GM23338 (cell line): Measurements from ENCODE around the gene GPR142. TPM values are rescaled to one million over a fixed set of nuclear protein-coding genes. Genes with fewer than 3 reads are reported as not detected.

Experiments
- ATAC-seq: fragments of 200-7000 bp; cut with Tn5 transposase; 3 replicates; pipeline ENCODE4 v1.9.1; 2020
- DNase-seq: peaks from one replicate; pipeline ENCODE4 v3.0.0-alpha.2; 2015; ENCODE audit warnings: low spot score
- H2AFZ ChIP-seq: fragments of 200-600 bp; sonication (generic); 2 replicates; pipeline ENCODE4 v1.8.0; 2016; ENCODE audit warnings: antibody characterized with exemption, mild to moderate bottlenecking, moderate library complexity
- H3F3A ChIP-seq: fragments of 200-600 bp; sonication (generic); replicated peaks from 2 replicates; pipeline ENCODE4 v1.8.0; 2017; ENCODE audit warnings: antibody characterized with exemption, mixed run types, low read depth
- H3K27ac ChIP-seq: fragments of 200-600 bp; sonication (generic); 2 replicates; pipeline ENCODE4 v1.6.1; 2016; ENCODE audit warnings: low read depth
- H3K27me3 ChIP-seq: fragments of 200-600 bp; sonication (generic); 2 replicates; pipeline ENCODE4 v1.8.0; 2016; ENCODE audit warnings: mild to moderate bottlenecking, mixed run types, moderate library complexity; ENCODE audit not compliant: insufficient read depth
- H3K36me3 ChIP-seq: fragments of 200-600 bp; sonication (generic); 2 replicates; pipeline ENCODE4 v1.8.0; 2016; ENCODE audit warnings: mild to moderate bottlenecking; ENCODE audit not compliant: insufficient read depth
- H3K4me1 ChIP-seq: fragments of 200-600 bp; sonication (generic); 2 replicates; pipeline ENCODE4 v1.8.0; 2016; ENCODE audit warnings: mild to moderate bottlenecking, moderate library complexity; ENCODE audit not compliant: insufficient read depth
- H3K4me2 ChIP-seq: fragments of 200-600 bp; sonication (generic); 2 replicates; pipeline ENCODE4 v1.7.1; 2017; ENCODE audit warnings: mixed run types
- H3K4me3 ChIP-seq: fragments of 200-600 bp; sonication (generic); 2 replicates; pipeline ENCODE4 v1.6.1; 2016; ENCODE audit warnings: mixed run types
- H3K79me2 ChIP-seq: fragments of 200-600 bp; sonication (generic); replicated peaks from 2 replicates; pipeline ENCODE4 v1.8.0; 2017; ENCODE audit warnings: mild to moderate bottlenecking; ENCODE audit not compliant: insufficient read depth
- H3K9me2 ChIP-seq: fragments of 200-600 bp; sonication (generic); 2 replicates; pipeline ENCODE4 v1.8.0; 2017; ENCODE audit not compliant: insufficient read depth
- H4K20me1 ChIP-seq: fragments of 200-600 bp; sonication (generic); replicated peaks from 2 replicates; pipeline ENCODE4 v1.8.0; 2017; ENCODE audit warnings: mild to moderate bottlenecking; ENCODE audit not compliant: insufficient read depth
- H3K27ac Mint-ChIP-seq: 2 replicates; pipeline ENCODE4 v1.8.0; 2020; ENCODE audit warnings: inconsistent platforms, mild to moderate bottlenecking, moderate library complexity, mixed read lengths
- H3K27me3 Mint-ChIP-seq: 3 replicates; pipeline ENCODE4 v1.8.0; 2022; ENCODE audit warnings: low read depth, mild to moderate bottlenecking, moderate library complexity, mixed read lengths, inconsistent platforms; ENCODE audit not compliant: insufficient read depth, poor library complexity
- H3K36me3 Mint-ChIP-seq: 3 replicates; pipeline ENCODE4 v1.8.0; 2021; ENCODE audit warnings: low read depth, mild to moderate bottlenecking, inconsistent platforms, moderate library complexity, mixed read lengths
- H3K4me1 Mint-ChIP-seq: 3 replicates; pipeline ENCODE4 v1.8.0; 2020; ENCODE audit warnings: mild to moderate bottlenecking, inconsistent platforms, mixed read lengths
- H3K4me3 Mint-ChIP-seq: 3 replicates; pipeline ENCODE4 v1.8.0; 2021; ENCODE audit warnings: moderate library complexity, mild to moderate bottlenecking, inconsistent platforms, mixed read lengths
- H3K9me3 Mint-ChIP-seq: 3 replicates; pipeline ENCODE4 v1.8.0; 2020; ENCODE audit warnings: moderate library complexity, mild to moderate bottlenecking, inconsistent platforms, mixed read lengths
- CREB1 ChIP-seq: fragments of 250-450 bp; sonication (Bioruptor Pico); IDR thresholded peaks from 2 replicates; pipeline ENCODE4 v1.5.0; 2020; ENCODE audit warnings: low read depth, mild to moderate bottlenecking, moderate library complexity
- EZH2 ChIP-seq: fragments of 200-600 bp; sonication (generic); IDR thresholded peaks from one replicate; pipeline ENCODE4 v1.8.0; 2017; ENCODE audit warnings: antibody characterized with exemption, mild to moderate bottlenecking, low read depth; ENCODE audit not compliant: unreplicated experiment
- EZH2phosphoT487 ChIP-seq: fragments of 200-600 bp; sonication (generic); IDR thresholded peaks from one replicate; pipeline ENCODE4 v1.8.1; 2018; ENCODE audit warnings: antibody characterized with exemption; ENCODE audit not compliant: unreplicated experiment
- JUNB ChIP-seq: IDR thresholded peaks from one replicate; pipeline ENCODE4 v1.6.1; 2016; ENCODE audit warnings: antibody characterized with exemption; ENCODE audit not compliant: unreplicated experiment
- NANOG ChIP-seq: IDR thresholded peaks from 2 replicates; pipeline ENCODE4 v1.6.1; 2016; ENCODE audit warnings: antibody characterized with exemption, borderline replicate concordance
- POLR2AphosphoS5 ChIP-seq: IDR thresholded peaks from 2 replicates; pipeline ENCODE4 v1.6.1; 2016; ENCODE audit warnings: antibody characterized with exemption, low read depth
- STAT1 ChIP-seq: IDR thresholded peaks from one replicate; pipeline ENCODE4 v1.6.1; 2016; ENCODE audit warnings: antibody characterized with exemption; ENCODE audit not compliant: unreplicated experiment
- ZNF114 ChIP-seq: fragments of 250-450 bp; sonication (Bioruptor Pico); IDR thresholded peaks from 2 replicates; pipeline ENCODE4 v1.5.0; 2020; ENCODE audit warnings: mild to moderate bottlenecking, moderate library complexity
- ZNF331 ChIP-seq: fragments of 250-450 bp; sonication (Bioruptor Pico); IDR thresholded peaks from 2 replicates; pipeline ENCODE4 v1.5.0; 2020; ENCODE audit warnings: low read depth, mild to moderate bottlenecking, moderate library complexity
- polyA plus RNA-seq: library from polyadenylated mRNA; unstranded; fragments of >200 nt; fragmentation: Nextera tagmentation; extraction: Ambion mirVana; gene quantifications from 2 replicates; pipeline ENCODE4 v1.2.1, GENCODE V29; 2016
- total RNA-seq: library from RNA; depleted of rRNA; stranded (reverse); fragments of >200 nt; shearing (Covaris generic); gene quantifications from 2 replicates; pipeline ENCODE4 v1.2.3, GENCODE V29; 2014
- TF ChIP-seq, protein P1 (sequence below): IDR thresholded peaks from one replicate; pipeline ENCODE4 v1.6.1; 2018; ENCODE audit warnings: antibody characterized with exemption; ENCODE audit not compliant: unreplicated experiment
- TF ChIP-seq, protein P2 (sequence below): fragments of 250-450 bp; sonication (Bioruptor Pico); IDR thresholded peaks from 2 replicates; pipeline ENCODE4 v1.5.0; 2020; ENCODE audit warnings: mild to moderate bottlenecking, moderate library complexity
- TF ChIP-seq, protein P3 (sequence below): IDR thresholded peaks from 2 replicates; pipeline ENCODE4 v1.6.1; 2016; ENCODE audit warnings: antibody characterized with exemption
- TF ChIP-seq, protein P4 (sequence below), 2 experiments: fragments of 200-600 bp in 1 of 2; sonication (generic) in 1 of 2; conservative IDR thresholded peaks; 2 replicates each; pipeline versions ENCODE4 v1.5.1 to v1.6.1; 2016 to 2017; ENCODE audit warnings: antibody characterized with exemption in 2 of 2, low read depth in 2 of 2, mild to moderate bottlenecking in 2 of 2, moderate library complexity in 1 of 2

GPR142 gene
- total and polyA plus RNA-seq, 2 experiments from 2014 or later, result not detected

DNA sequence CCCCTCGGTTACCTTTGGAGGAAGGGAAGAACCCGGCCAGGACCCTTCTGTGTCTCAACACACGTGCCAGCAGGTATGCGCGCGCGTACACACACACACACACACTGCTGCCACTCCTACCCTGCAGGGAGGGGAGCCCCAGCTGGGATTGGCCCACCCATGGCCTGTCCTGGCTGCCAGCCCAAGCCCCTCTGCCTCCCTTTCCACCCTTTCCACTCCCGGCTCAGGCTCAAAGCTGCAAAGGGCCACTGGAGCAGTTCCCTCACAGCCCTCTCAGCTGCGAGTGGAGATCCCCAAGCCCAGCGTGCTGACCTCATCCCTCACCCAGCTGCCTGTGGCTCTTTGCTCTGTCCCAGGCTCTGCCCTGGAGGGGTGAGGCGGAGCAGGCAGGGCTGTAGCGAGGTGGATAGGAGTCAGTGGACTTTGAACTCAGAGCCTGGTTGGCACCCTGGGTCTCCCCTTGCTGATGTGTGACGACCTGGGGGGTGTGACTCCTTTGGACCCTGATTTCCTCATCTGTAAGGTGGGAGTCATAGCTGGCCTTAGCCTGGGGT, 26.8 kb upstream of the GPR142 start:
- Histone ChIP-seq H3K27ac (no peak overlapping the region), H3K27me3 (no peaks in the 10 kb centered on the region), H3K9me2 (no peaks in the 10 kb centered on the region), H2AFZ (no peak overlapping the region), H3K4me1 (no peaks in the 10 kb centered on the region), H3K4me2 (no peak overlapping the region), H3F3A (no peaks in the 10 kb centered on the region), H4K20me1 (no peaks in the 10 kb centered on the region), H3K36me3 (no peaks in the 10 kb centered on the region), H3K4me3 (no peak overlapping the region), H3K79me2 (no peaks in the 10 kb centered on the region)
- H3K9me3 Mint-ChIP-seq, result no peaks in the 10 kb centered on the region
- DNase-seq (no peak), ATAC-seq (peak; percentile 14)
- H3K27me3 Mint-ChIP-seq, result peaks cover 7% of the 10 kb centered on the region
- TF ChIP-seq ZNF114 (CRISPR knock-in tag) (no peak), POLR2AphosphoS5 (no peak), CREB1 (no peak), EZH2 (no peak), NANOG (no peak), STAT1 (no peak), ZNF331 (CRISPR knock-in tag) (no peak), EZH2phosphoT487 (no peak), JUNB (no peak)
- TF ChIP-seq, protein P1, sequence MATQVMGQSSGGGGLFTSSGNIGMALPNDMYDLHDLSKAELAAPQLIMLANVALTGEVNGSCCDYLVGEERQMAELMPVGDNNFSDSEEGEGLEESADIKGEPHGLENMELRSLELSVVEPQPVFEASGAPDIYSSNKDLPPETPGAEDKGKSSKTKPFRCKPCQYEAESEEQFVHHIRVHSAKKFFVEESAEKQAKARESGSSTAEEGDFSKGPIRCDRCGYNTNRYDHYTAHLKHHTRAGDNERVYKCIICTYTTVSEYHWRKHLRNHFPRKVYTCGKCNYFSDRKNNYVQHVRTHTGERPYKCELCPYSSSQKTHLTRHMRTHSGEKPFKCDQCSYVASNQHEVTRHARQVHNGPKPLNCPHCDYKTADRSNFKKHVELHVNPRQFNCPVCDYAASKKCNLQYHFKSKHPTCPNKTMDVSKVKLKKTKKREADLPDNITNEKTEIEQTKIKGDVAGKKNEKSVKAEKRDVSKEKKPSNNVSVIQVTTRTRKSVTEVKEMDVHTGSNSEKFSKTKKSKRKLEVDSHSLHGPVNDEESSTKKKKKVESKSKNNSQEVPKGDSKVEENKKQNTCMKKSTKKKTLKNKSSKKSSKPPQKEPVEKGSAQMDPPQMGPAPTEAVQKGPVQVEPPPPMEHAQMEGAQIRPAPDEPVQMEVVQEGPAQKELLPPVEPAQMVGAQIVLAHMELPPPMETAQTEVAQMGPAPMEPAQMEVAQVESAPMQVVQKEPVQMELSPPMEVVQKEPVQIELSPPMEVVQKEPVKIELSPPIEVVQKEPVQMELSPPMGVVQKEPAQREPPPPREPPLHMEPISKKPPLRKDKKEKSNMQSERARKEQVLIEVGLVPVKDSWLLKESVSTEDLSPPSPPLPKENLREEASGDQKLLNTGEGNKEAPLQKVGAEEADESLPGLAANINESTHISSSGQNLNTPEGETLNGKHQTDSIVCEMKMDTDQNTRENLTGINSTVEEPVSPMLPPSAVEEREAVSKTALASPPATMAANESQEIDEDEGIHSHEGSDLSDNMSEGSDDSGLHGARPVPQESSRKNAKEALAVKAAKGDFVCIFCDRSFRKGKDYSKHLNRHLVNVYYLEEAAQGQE, result no peak
- TF ChIP-seq, protein P2, sequence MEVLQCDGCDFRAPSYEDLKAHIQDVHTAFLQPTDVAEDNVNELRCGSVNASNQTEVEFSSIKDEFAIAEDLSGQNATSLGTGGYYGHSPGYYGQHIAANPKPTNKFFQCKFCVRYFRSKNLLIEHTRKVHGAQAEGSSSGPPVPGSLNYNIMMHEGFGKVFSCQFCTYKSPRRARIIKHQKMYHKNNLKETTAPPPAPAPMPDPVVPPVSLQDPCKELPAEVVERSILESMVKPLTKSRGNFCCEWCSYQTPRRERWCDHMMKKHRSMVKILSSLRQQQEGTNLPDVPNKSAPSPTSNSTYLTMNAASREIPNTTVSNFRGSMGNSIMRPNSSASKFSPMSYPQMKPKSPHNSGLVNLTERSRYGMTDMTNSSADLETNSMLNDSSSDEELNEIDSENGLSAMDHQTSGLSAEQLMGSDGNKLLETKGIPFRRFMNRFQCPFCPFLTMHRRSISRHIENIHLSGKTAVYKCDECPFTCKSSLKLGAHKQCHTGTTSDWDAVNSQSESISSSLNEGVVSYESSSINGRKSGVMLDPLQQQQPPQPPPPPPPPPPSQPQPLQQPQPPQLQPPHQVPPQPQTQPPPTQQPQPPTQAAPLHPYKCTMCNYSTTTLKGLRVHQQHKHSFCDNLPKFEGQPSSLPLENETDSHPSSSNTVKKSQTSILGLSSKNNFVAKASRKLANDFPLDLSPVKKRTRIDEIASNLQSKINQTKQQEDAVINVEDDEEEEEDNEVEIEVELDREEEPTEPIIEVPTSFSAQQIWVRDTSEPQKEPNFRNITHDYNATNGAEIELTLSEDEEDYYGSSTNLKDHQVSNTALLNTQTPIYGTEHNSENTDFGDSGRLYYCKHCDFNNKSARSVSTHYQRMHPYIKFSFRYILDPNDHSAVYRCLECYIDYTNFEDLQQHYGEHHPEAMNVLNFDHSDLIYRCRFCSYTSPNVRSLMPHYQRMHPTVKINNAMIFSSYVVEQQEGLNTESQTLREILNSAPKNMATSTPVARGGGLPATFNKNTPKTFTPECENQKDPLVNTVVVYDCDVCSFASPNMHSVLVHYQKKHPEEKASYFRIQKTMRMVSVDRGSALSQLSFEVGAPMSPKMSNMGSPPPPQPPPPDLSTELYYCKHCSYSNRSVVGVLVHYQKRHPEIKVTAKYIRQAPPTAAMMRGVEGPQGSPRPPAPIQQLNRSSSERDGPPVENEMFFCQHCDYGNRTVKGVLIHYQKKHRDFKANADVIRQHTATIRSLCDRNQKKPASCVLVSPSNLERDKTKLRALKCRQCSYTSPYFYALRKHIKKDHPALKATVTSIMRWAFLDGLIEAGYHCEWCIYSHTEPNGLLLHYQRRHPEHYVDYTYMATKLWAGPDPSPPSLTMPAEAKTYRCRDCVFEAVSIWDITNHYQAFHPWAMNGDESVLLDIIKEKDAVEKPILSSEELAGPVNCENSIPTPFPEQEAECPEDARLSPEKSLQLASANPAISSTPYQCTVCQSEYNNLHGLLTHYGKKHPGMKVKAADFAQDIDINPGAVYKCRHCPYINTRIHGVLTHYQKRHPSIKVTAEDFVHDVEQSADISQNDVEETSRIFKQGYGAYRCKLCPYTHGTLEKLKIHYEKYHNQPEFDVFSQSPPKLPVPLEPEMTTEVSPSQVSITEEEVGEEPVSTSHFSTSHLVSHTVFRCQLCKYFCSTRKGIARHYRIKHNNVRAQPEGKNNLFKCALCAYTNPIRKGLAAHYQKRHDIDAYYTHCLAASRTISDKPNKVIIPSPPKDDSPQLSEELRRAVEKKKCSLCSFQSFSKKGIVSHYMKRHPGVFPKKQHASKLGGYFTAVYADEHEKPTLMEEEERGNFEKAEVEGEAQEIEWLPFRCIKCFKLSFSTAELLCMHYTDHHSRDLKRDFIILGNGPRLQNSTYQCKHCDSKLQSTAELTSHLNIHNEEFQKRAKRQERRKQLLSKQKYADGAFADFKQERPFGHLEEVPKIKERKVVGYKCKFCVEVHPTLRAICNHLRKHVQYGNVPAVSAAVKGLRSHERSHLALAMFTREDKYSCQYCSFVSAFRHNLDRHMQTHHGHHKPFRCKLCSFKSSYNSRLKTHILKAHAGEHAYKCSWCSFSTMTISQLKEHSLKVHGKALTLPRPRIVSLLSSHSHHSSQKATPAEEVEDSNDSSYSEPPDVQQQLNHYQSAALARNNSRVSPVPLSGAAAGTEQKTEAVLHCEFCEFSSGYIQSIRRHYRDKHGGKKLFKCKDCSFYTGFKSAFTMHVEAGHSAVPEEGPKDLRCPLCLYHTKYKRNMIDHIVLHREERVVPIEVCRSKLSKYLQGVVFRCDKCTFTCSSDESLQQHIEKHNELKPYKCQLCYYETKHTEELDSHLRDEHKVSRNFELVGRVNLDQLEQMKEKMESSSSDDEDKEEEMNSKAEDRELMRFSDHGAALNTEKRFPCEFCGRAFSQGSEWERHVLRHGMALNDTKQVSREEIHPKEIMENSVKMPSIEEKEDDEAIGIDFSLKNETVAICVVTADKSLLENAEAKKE (CRISPR knock-in tag), result no peak
- TF ChIP-seq, protein P3, sequence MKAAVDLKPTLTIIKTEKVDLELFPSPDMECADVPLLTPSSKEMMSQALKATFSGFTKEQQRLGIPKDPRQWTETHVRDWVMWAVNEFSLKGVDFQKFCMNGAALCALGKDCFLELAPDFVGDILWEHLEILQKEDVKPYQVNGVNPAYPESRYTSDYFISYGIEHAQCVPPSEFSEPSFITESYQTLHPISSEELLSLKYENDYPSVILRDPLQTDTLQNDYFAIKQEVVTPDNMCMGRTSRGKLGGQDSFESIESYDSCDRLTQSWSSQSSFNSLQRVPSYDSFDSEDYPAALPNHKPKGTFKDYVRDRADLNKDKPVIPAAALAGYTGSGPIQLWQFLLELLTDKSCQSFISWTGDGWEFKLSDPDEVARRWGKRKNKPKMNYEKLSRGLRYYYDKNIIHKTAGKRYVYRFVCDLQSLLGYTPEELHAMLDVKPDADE, result no peak
- TF ChIP-seq, protein P4, sequence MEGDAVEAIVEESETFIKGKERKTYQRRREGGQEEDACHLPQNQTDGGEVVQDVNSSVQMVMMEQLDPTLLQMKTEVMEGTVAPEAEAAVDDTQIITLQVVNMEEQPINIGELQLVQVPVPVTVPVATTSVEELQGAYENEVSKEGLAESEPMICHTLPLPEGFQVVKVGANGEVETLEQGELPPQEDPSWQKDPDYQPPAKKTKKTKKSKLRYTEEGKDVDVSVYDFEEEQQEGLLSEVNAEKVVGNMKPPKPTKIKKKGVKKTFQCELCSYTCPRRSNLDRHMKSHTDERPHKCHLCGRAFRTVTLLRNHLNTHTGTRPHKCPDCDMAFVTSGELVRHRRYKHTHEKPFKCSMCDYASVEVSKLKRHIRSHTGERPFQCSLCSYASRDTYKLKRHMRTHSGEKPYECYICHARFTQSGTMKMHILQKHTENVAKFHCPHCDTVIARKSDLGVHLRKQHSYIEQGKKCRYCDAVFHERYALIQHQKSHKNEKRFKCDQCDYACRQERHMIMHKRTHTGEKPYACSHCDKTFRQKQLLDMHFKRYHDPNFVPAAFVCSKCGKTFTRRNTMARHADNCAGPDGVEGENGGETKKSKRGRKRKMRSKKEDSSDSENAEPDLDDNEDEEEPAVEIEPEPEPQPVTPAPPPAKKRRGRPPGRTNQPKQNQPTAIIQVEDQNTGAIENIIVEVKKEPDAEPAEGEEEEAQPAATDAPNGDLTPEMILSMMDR (conservative IDR thresholded peaks at IDR 0.05; ENCODE audit: low read depth in 2 of 2), result no peak
- H3K27ac Mint-ChIP-seq, result no peak overlapping the region
- H3K36me3 Mint-ChIP-seq, result no peaks in the 10 kb centered on the region
- no peak overlapping the region for H3K4me3 Mint-ChIP-seq
- H3K4me1 Mint-ChIP-seq, result peaks cover 11% of the 10 kb centered on the region
